IPS-20b (cell line): ENCODE data around the gene HEXA.
"Not testable (repeated sequence)": the region's sequence is repeated elsewhere in the genome, so short reads cannot be mapped to it uniquely, and the experiment has no call there.

Experiments used
- H3K27ac ChIP-seq: one replicate; pipeline ENCODE4 v1.5.1; 2013; ENCODE audit warnings: low read length
- H3K27me3 ChIP-seq: 2 replicates; pipeline ENCODE4 v1.6.1; 2013; ENCODE audit warnings: mild to moderate bottlenecking, low read length, inconsistent platforms; ENCODE audit not compliant: insufficient read depth
- H3K36me3 ChIP-seq: 2 replicates; pipeline ENCODE4 v1.6.1; 2013; ENCODE audit warnings: low read depth, mild to moderate bottlenecking, inconsistent platforms, low read length, moderate library complexity; ENCODE audit not compliant: insufficient read depth
- H3K4me1 ChIP-seq: 2 replicates; pipeline ENCODE4 v1.6.1; 2013; ENCODE audit warnings: mild to moderate bottlenecking, control low read depth, inconsistent platforms, low read length, moderate library complexity; ENCODE audit not compliant: insufficient read depth
- H3K4me3 ChIP-seq: 2 replicates; pipeline ENCODE4 v1.5.1; 2013; ENCODE audit warnings: mild to moderate bottlenecking, low read length, inconsistent platforms
- H3K9ac ChIP-seq: 2 replicates; pipeline ENCODE4 v1.6.1; 2013; ENCODE audit warnings: low read depth, mild to moderate bottlenecking, inconsistent platforms, low read length, moderate library complexity
- H3K9me3 ChIP-seq: 2 replicates; pipeline ENCODE4 v1.6.1; 2013; ENCODE audit warnings: mild to moderate bottlenecking, low read depth, low read length, inconsistent platforms; ENCODE audit not compliant: insufficient read depth

The HEXA gene

DNA sequence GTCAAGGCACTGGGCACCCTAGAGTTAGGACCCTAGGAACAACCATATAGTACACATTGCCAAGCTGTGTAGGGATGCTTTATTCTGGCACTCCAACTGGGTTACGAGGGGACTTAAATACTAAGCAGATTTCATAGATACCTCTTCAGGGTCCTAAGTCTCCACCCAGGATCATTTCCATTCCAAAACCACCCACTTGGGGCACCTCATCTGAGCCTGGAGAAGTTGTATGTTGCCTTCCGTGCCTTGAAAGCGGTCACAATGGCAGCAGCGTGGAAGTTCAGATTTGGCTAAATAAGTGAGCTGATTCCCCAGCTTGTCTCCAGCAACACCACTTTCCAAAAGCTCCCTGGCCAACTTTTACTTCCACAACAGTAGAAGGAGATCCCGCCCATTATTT lies 26.9 kb upstream of the HEXA start:
- Histone ChIP-seq H3K27ac (no peak overlapping the region), H3K4me1 (no peaks in the 10 kb centered on the region), H3K4me3 (no peak overlapping the region), H3K36me3 (no peaks in the 10 kb centered on the region), H3K9ac (no peak overlapping the region), H3K9me3 (no peaks in the 10 kb centered on the region), H3K27me3 (peaks cover 50% of the 10 kb centered on the region)

DNA sequence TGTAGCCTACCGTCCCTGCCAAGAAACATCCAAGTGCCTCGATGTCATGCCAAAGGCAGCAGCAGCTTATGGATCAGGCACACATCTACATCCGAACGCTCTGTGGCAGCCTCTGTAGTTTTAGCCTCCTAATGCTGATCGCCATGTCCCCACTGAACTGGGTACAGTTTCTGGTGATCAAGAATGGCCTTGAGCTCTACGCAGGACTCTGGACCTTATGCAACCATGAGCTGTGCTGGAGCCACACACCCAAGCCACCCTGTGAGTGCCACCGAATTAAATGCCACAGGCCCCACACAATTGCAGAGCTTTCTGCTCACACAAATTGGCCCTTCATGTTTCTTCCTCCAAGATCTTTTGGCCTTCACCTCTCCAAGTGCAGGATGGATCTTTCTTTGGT lies 22.8 kb upstream of the HEXA start:
- H3K27me3 ChIP-seq, result peaks cover 16% of the 10 kb centered on the region
- no peaks in the 10 kb centered on the region for H3K9me3 ChIP-seq
- no peak overlapping the region for H3K4me3 ChIP-seq
- H3K27ac ChIP-seq, result no peak overlapping the region
- no peak overlapping the region for H3K9ac ChIP-seq
- H3K36me3 ChIP-seq, result no peaks in the 10 kb centered on the region
- no peaks in the 10 kb centered on the region for H3K4me1 ChIP-seq

DNA sequence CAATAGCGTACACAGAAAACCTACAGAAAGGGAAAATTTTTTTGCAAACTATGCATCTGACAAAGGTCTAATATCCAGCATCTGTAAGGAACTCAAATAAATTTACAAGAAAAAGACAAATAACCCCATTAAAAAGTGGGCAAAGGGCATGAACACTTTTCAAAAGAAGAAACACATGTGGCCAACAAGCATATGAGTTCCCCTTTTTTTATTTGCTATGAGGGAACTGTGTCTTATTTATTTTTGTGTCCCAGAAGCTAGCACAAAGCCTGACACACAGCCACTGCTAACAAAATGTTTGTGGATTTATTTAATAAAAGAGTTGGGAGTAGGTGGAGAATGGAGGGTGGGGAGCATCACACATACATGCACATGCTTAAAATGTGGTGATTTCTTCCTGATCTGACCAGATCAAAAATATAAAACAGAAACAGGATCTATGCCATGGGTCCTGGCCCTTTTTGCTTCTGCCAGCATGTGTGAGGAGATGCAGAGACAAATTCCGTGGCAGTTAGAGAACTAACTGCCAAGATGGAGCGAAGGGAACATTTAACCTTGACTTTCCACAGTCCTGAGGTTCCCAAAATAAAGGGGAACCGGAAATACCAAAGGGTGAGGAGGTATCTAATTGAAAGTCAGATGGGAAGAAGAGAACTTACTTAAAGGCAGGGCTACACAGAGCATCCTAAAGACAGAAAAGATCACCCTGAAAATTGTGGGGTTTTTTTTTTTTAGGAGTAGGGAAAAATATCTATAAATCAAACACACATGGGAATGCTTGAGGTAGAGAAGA lies 22.2 kb upstream of the HEXA start, which contains the start of gene TMEM202:
Gene TMEM202, plus strand, starts transcription at position 510 of the 793 bp plus-strand sequence. Its CDS starts 22 bp downstream, at position 532.
- Histone ChIP-seq H3K9ac (no peak within 1 kb of the TSS), H3K4me1 (no peaks in the 10 kb centered on the region), H3K36me3 (no peaks in the 10 kb centered on the region), H3K4me3 (no peak within 1 kb of the TSS), H3K27ac (no peak within 1 kb of the TSS), H3K9me3 (no peaks in the 10 kb centered on the region; the same call in 1 of the 2 replicates), H3K27me3 (peaks cover 9% of the 10 kb centered on the region)

GRCh38 chr15:72396331-72396730 lies 20.5 kb upstream of the HEXA start:
- H3K27ac ChIP-seq, H3K36me3 ChIP-seq: not testable (repeated sequence)

GRCh38 chr15:72389231-72389630 lies 13.4 kb upstream of the HEXA start:
- Histone ChIP-seq H3K4me3 (no peak overlapping the region), H3K9ac (no peak overlapping the region), H3K4me1 (no peaks in the 10 kb centered on the region), H3K36me3 (no peaks in the 10 kb centered on the region), H3K27me3 (peaks cover 19% of the 10 kb centered on the region), H3K27ac (no peak overlapping the region), H3K9me3 (no peaks in the 10 kb centered on the region; the same call in 1 of the 2 replicates)

More at GRCh38 chr15:72396331-72396730, 20.5 kb upstream of the HEXA start:
- H3K4me3 ChIP-seq, H3K27me3 ChIP-seq, H3K9ac ChIP-seq, H3K9me3 ChIP-seq, H3K4me1 ChIP-seq: not testable (repeated sequence)

DNA sequence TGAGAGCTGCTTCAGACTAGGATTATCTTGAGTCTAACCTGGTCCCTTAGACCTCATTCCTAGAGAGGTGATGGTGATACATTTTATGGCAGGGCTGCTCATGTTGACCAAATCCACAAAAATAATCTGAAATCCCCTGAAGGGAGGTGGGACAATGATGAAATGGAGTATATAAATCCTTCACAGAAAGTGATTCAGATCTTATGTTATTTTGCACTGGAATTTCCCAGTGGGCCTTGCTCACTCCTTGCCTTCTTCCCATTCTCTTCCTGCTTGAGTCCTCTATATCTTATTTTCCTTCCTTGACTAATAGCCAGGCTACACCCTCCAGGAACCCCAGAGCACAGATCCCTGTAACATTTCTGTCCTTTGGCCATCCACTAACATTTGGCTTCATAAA lies 11.9 kb upstream of the HEXA start:
- H3K36me3 ChIP-seq, result no peaks in the 10 kb centered on the region
- H3K27me3 ChIP-seq, result peaks cover 19% of the 10 kb centered on the region

DNA sequence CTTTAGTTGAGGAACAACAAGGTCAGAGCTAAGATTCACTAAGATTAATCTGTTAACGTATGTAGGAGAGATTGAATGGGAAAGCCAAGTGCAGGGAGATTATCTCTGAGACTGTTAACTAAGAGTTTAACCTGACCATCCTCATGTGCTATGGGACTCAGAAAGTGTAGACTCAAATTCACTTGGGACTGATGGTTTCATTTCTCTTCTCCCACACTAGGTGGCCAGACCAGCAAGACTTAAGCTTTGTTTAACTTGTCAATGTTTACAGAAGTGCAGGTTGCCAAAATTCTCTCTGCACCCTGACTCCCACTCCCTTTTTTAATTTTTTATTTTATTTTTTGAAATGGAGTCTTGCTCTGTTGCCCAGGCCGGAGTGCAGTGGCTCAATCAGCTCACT lies 6.3 kb upstream of the HEXA start:
- no peaks in the 10 kb centered on the region for H3K4me1 ChIP-seq
- no peak overlapping the region for H3K27ac ChIP-seq
- no peak overlapping the region for H3K9ac ChIP-seq
- H3K9me3 ChIP-seq, result no peaks in the 10 kb centered on the region
- no peak overlapping the region for H3K4me3 ChIP-seq
- peaks cover 36% of the 10 kb centered on the region for H3K27me3 ChIP-seq
- no peaks in the 10 kb centered on the region for H3K36me3 ChIP-seq

More for the DNA sequence above, 11.9 kb upstream of the HEXA start:
- Histone ChIP-seq H3K9ac (no peak overlapping the region), H3K27ac (no peak overlapping the region), H3K4me1 (no peaks in the 10 kb centered on the region), H3K9me3 (no peaks in the 10 kb centered on the region; the same call in 1 of the 2 replicates), H3K4me3 (no peak overlapping the region)

DNA sequence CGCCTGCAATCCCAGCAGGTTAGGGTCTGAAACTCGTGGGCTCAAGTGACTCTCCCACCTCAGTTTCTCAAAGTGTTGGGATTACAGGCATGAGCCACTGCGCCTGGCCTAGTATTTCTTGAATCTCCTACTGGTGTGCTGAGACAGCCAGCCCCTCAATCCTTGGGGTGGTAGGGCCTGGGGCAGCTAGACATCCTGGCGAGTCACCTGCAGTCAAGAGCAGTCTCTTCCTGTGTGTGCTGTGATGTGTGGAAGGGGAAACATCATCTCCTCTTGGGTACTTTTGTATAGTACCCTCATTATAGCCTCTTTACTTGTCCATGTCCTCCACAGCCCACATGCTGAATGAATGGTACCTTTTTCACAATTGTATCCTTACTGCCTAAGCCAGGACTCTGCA lies 4.9 kb upstream of the HEXA start:
- no peaks in the 10 kb centered on the region for H3K36me3 ChIP-seq
- no peak overlapping the region for H3K27ac ChIP-seq
- no peak overlapping the region for H3K4me3 ChIP-seq
- H3K9me3 ChIP-seq, result no peaks in the 10 kb centered on the region
- no peak overlapping the region for H3K9ac ChIP-seq
- H3K27me3 ChIP-seq, result peaks cover 30% of the 10 kb centered on the region
- H3K4me1 ChIP-seq, result no peaks in the 10 kb centered on the region; the same call in 1 of the 2 replicates

DNA sequence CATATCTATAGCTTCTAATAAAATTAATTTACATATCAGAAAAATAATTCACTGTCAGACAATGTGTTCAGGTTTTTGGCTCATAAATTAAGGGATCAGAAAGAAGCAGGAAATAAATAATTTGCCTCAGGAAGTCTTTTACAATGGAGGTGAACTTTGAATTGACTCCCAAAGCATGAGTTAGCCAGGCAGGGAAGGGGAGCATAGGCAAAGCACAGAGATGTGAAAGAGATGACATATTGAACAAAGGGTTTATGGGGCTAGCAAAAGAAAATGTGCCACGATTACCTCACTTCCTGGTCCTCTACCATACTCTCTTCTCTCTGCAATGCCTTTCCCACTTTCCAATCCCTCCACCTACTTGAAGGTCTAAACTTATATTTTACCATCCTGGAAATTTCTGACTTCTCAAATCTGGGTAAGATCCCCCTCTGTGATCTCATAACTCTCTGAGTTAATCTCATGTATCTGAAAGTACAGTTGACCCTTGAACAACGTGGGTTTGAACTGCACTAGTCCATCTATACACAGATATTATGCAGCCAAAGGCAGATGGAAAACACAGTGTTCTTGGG lies 4.1 kb upstream of the HEXA start:
- Histone ChIP-seq H3K9me3 (no peaks in the 10 kb centered on the region), H3K27ac (no peak overlapping the region), H3K36me3 (no peaks in the 10 kb centered on the region), H3K27me3 (peaks cover 24% of the 10 kb centered on the region), H3K9ac (no peak overlapping the region), H3K4me1 (no peaks in the 10 kb centered on the region; the same call in 1 of the 2 replicates), H3K4me3 (no peak overlapping the region)

GRCh38 chr15:72379106-72379505 lies 3.3 kb upstream of the HEXA start:
- not testable (repeated sequence) for H3K4me1 ChIP-seq, H3K9ac ChIP-seq, H3K27ac ChIP-seq, H3K36me3 ChIP-seq, H3K4me3 ChIP-seq, H3K9me3 ChIP-seq
- H3K27me3 ChIP-seq, result peaks cover 17% of the 10 kb centered on the region; the same call in 1 of the 2 replicates

GRCh38 chr15:72377331-72377730 lies 1.5 kb upstream of the HEXA start:
- no peaks in the 10 kb centered on the region for H3K36me3 ChIP-seq
- peaks cover 17% of the 10 kb centered on the region; the same call in 1 of the 2 replicates for H3K27me3 ChIP-seq
- no peak overlapping the region for H3K9ac ChIP-seq
- no peak overlapping the region for H3K27ac ChIP-seq
- no peak overlapping the region for H3K4me3 ChIP-seq
- no peaks in the 10 kb centered on the region for H3K9me3 ChIP-seq
- no peaks in the 10 kb centered on the region; the same call in 1 of the 2 replicates for H3K4me1 ChIP-seq

GRCh38 chr15:72375501-72375845 lies 341 bp downstream of the HEXA start:
- H3K4me3 ChIP-seq, result peak overlapping the region; percentile 87
- H3K9me3 ChIP-seq, result no peaks in the 10 kb centered on the region
- H3K4me1 ChIP-seq, result no peaks in the 10 kb centered on the region; the same call in 1 of the 2 replicates
- H3K9ac ChIP-seq, result peak overlapping the region; percentile 97
- H3K27ac ChIP-seq, result no peak overlapping the region
- no peaks in the 10 kb centered on the region for H3K36me3 ChIP-seq
- H3K27me3 ChIP-seq, result peaks cover 5% of the 10 kb centered on the region; the same call in 1 of the 2 replicates
